KG1 (cell line): ENCODE data around the gene DUSP7.

Experiments used
- DNase-seq: peaks from one replicate; lab custom pipeline; 2025; lab: John Stamatoyannopoulos, UW

DUSP7 gene

GRCh38 chr3:52006820-52007133 lies 49.6 kb downstream of the DUSP7 start:
- DNase-seq, result no peak

GRCh38 chr3:52006017-52006819 lies 50.2 kb downstream of the DUSP7 start:
- no peak for DNase-seq

- no peak for DNase-seq
Observed at GRCh38 chr3:52005571-52005986, 50.8 kb downstream of the DUSP7 start.

- DNase-seq, result no peak
Observed at GRCh38 chr3:52004906-52005395, 51.4 kb downstream of the DUSP7 start.

GRCh38 chr3:52004163-52004787 lies 52.1 kb downstream of the DUSP7 start:
- DNase-seq, result no peak

- DNase-seq, result no peak
Observed at GRCh38 chr3:52002748-52003147, 53.6 kb downstream of the DUSP7 start.

- DNase-seq, result peak; percentile 65
Observed at GRCh38 chr3:52001443-52001974, 54.9 kb downstream of the DUSP7 start.

- no peak for DNase-seq
Observed at GRCh38 chr3:51999846-52000245, 56.5 kb downstream of the DUSP7 start.
